Endometrium (tissue), 2 donors: ENCODE measurements around the gene MAN1C1.
"Not testable (repeated sequence)": the region's sequence is repeated elsewhere in the genome, so short reads cannot be mapped to it uniquely, and the experiment has no call there.

Experiments
- FAIRE-seq: peaks from 2 replicates; lab custom pipeline; 2012; peaks lifted over from hg19 to GRCh38; lab: Jason Lieb, UNC
- donor health status: control.
- donor health status: control.

The MAN1C1 gene

GRCh38 chr1:25698252-25698651 is 81.7 kb downstream of the MAN1C1 start:
- no peak for FAIRE-seq

GRCh38 chr1:25699059-25699458 is 82.5 kb downstream of the MAN1C1 start:
- not testable (repeated sequence) for FAIRE-seq

GRCh38 chr1:25699500-25700143 is 83.0 kb downstream of the MAN1C1 start:
- no peak for FAIRE-seq

GRCh38 chr1:25700144-25700523 is 83.5 kb downstream of the MAN1C1 start:
- peak; percentile 88 for FAIRE-seq

GRCh38 chr1:25700626-25701025 is 84.0 kb downstream of the MAN1C1 start:
- no peak for FAIRE-seq

- no peak for FAIRE-seq
Measured at GRCh38 chr1:25701030-25701785, 84.6 kb downstream of the MAN1C1 start.

- no peak for FAIRE-seq
Measured at GRCh38 chr1:25702101-25702775, 85.6 kb downstream of the MAN1C1 start.

GRCh38 chr1:25703041-25703440 is 86.5 kb downstream of the MAN1C1 start:
- FAIRE-seq, result no peak

- FAIRE-seq, result no peak
Measured at GRCh38 chr1:25703671-25704266, 87.2 kb downstream of the MAN1C1 start.

- no peak for FAIRE-seq
Measured at GRCh38 chr1:25704267-25704691, 87.7 kb downstream of the MAN1C1 start.

- no peak for FAIRE-seq
Measured at GRCh38 chr1:25705699-25706098, 89.1 kb downstream of the MAN1C1 start.

GRCh38 chr1:25706146-25707089 is 89.8 kb downstream of the MAN1C1 start:
- no peak for FAIRE-seq

GRCh38 chr1:25707280-25708016 is 90.9 kb downstream of the MAN1C1 start:
- FAIRE-seq, result no peak

GRCh38 chr1:25710583-25711347 is 94.2 kb downstream of the MAN1C1 start:
- no peak for FAIRE-seq

- no peak for FAIRE-seq
Measured at GRCh38 chr1:25711555-25712298, 95.1 kb downstream of the MAN1C1 start.

- no peak for FAIRE-seq
Measured at GRCh38 chr1:25712299-25712970, 95.8 kb downstream of the MAN1C1 start.

GRCh38 chr1:25713961-25714360 is 97.4 kb downstream of the MAN1C1 start:
- no peak for FAIRE-seq

- no peak for FAIRE-seq
Measured at GRCh38 chr1:25714372-25714931, 97.9 kb downstream of the MAN1C1 start.
